HG02970 (cell line): ENCODE data around the gene MMEL1.
"Not testable (repeated sequence)": the region's sequence is repeated elsewhere in the genome, so short reads cannot be mapped to it uniquely, and the experiment has no call there.

Experiments
- ATAC-seq: cut with Tn5 transposase; IDR thresholded peaks from one replicate; pipeline ENCODE4 v1.9.1; 2021; ENCODE audit warnings: mild to moderate bottlenecking, moderate library complexity, moderate number of reproducible peaks; ENCODE audit not compliant: unreplicated experiment, low FRiP score

MMEL1 gene

DNA sequence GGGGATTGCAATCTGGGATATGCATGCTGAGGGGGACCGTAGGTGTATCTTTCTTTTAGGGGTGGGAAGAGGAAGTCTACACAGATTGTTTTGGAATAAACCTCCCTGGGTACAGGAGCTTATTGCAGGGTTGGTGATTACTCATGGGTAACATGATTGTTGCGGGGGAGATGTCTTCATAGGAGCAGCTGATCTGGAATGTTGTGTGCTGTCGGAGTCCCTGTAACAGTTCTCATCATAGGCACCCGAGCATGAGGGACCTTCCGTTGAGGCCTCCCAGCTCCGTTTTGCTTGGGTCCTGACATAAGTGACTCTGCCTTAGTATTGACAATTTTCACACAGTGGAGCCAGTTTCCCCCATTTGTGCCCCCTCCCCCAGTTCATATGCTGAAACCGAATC is 50.4 kb downstream of the MMEL1 start:
- no peak for ATAC-seq

DNA sequence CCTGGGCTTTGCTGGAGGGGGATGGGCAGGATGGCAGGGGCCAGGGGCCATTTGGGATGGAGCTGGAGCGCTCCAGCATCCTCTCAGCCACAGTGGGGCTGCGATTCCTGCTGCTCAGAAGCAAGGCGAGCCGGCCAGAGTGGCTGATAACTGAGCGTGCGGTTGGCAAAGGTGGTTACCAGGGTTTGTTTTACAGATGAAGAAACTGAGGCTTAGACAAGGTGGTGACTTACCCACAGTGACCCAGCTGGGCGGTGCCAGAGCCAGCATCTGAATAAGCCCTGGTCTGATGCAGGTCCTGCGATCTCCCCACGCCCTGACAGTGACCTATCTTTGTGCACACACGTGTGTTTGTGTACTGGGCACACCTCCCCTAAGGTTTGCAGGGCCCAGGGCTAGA is 52.1 kb downstream of the MMEL1 start:
- no peak for ATAC-seq

DNA sequence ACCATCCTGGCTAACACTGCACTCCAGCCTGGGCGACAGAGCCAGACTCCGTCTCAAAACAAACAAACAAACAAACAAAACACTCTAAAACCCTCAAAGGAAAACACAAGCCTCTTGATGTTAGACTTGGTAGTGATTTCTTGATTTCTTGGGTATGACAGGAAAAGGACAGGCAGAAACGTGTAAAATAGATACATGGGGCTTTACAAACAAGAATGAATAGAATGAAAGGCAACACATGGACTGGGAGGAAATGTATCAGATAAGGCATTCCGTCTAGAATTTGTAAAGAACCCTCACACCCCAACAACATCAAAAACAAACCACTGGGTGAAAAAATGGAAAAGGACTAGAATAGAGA is 54.1 kb downstream of the MMEL1 start:
- no peak for ATAC-seq

DNA sequence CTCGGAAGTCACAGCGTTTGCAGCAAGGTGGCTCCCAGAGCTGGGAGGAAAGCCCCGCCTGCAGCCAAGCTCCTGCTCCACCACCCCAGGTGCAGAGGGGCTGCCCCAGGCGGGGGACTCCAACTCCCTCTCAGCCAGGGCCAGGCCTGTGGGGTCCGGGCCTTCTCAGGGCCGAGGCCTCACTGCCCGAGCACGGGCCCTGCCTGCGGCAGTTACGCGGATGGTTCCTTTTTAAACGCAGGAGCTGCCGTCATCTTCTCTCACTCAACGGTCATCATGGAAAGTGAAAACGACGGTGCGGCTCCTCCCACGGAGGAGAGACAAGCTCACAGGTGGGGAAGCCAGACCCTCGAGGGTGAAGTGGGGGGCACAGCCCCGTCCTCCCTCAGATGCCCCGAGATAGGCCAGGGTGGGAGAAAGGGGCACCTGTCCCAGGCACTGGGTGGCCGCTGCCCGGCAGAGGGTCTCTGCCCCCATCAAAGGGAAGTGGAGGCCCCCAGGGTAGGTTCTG is 55.2 kb downstream of the MMEL1 start:
- peak; percentile 44 for ATAC-seq

- ATAC-seq, result no peak
These were observed 56.8 kb downstream of the MMEL1 start for GRCh38 chr1:2575801-2576663.

DNA sequence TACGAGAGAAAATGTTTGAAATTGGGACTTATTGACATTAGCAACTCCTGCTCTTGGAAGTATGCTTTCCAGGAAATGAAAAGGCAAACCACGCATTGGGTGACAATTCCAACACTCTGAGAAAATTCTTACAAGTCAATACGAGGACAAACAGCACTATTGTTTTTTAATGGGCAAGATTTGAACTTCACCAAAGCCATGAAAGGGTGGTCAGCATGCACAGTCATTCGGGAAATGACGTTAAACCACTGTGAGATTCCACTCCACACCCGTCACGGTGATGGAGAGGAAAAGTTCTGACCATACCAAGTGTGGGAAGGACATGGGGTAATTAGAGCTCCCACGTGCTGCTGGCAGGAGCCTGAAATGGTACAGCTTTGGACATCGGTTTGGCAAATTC is 58.5 kb downstream of the MMEL1 start:
- ATAC-seq, result no peak

GRCh38 chr1:2573250-2573920 is 59.4 kb downstream of the MMEL1 start:
- no peak for ATAC-seq

DNA sequence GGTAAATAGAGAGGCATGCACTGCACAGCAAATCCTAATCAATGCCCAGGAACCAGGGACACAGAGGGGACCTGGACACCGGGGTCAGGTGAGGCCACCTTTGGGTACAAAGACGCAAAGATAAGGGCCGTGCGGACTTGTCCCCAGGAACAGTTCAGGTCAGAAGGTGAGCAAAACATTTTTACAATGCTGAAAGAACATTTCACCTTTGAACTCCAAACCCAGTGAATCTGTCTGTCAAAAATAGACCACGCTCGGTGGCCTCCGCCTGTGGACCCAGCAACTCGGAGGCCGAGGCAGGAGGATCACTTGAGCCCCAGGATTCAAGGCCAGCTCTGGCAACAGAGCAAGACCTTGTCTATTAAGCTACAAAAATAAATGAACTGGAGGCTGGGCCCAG is 61.5 kb downstream of the MMEL1 start:
- no peak for ATAC-seq

DNA sequence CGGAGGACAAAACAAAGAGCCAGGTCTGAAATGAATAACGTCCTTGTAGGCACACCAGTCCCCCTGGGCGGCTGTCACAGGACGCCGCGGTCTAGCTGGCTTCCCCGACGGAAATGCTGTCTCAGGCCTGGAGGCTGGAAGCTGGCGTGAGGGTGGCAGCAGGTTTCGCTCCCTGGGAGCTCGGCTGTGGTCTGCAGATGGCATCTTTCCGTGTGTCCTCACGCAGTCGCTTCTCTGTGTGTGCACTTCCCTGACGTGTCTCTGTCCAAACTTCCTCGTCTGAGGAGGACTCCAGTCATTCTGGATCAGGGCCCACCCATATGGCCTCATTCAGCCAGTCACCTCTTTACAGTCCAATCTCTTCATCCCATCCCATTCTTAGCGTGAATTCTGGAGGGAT is 62.5 kb downstream of the MMEL1 start:
- no peak for ATAC-seq

DNA sequence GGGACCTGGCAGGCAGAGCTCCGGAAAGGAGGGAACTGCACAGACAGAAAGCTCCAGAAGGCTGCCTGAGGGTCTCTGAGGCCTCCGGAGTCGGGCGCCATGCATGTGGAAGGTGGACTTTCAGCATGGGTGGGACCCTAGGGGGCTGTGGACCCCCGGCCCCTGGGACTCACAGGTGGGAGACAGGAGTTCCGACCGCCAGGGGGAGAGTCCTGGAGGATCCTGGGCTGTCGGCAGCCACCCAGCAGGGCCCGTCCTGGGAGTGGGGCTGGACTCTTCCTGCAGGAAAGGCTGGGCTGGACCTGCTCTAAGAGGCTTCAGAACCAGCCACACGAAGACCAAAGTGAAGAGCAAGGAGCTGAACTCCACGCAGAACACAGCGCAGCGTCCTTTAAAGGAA is 63.1 kb downstream of the MMEL1 start:
- not testable (repeated sequence) for ATAC-seq

DNA sequence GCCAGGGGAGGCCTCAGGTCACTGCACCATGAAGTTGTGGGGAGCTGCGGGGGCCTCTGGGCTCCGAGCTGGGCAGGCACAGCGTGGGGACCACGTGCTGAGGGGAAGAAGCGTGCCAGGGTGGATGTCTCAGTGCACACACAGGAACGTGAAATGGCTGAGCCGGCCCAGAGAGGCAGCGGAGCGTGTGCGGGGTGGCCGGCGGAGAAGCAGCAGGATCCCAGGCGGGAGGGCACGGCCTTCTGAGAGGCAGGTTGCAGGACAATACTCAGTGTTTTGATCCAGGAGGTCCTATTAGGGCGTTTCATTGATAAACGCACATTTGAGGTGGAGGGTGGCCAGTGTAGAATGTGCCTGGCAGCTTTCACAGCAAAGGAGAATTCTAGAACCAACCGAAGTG is 63.8 kb downstream of the MMEL1 start:
- no peak for ATAC-seq

DNA sequence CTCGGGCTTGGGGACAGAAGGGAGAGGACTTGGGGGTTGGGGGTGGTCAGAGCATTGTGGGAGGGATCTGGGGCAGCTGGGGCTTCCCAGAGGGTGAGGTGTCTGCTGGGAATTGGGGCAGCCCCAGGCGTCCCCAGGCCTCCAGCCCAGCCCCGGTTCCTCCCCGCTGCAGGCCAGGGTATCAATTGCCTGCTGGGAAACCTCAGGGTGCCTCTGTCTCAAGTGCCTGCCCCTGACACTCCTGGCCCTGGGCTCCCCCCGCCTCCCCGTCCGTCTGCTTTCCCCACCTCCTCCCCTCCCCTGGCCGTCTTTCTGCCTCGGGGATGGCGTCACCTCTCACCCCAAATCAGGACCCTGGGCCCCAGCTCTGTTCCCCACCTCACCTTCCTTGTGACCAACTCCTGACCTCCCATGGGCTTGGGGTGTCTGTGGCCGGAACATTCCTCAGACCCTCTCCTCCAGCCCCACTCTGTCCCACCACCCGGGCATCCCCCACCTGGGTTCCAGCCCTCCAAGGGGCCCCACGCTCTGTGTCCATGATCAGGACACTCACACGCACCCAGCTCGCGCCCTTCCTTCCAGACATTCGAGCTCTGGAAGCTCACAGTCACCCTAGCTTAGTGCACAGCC is 64.5 kb downstream of the MMEL1 start:
- ATAC-seq, result not testable (repeated sequence)

DNA sequence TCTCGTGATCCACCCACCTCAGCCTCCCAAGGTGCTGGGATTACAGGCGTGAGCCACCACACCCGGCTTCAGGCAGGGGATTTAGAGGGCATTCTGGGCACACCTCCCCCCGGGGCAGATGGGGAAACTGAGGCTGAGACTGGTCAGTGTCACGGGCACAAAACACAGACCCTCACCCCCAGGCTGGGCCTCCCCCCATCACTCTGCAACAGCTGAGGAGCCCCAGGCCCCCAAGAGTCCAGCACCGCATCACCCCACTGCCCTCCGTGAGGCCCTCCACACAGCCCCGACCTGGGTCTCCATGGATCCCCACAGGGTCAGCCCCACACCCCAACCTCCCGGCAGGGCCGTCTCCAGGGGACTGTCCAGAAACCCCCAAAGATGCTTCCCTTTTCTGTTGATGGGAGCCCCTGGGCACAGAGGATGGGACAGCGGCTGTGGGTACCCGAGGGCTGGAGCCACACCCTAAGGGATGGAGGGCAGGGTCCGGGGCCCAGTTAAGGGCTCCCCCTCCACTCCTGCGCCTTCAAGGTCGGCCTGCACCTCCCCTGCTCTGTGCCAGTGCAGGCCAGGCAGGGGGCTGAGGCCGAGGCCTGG is 65.6 kb downstream of the MMEL1 start:
- no peak for ATAC-seq

DNA sequence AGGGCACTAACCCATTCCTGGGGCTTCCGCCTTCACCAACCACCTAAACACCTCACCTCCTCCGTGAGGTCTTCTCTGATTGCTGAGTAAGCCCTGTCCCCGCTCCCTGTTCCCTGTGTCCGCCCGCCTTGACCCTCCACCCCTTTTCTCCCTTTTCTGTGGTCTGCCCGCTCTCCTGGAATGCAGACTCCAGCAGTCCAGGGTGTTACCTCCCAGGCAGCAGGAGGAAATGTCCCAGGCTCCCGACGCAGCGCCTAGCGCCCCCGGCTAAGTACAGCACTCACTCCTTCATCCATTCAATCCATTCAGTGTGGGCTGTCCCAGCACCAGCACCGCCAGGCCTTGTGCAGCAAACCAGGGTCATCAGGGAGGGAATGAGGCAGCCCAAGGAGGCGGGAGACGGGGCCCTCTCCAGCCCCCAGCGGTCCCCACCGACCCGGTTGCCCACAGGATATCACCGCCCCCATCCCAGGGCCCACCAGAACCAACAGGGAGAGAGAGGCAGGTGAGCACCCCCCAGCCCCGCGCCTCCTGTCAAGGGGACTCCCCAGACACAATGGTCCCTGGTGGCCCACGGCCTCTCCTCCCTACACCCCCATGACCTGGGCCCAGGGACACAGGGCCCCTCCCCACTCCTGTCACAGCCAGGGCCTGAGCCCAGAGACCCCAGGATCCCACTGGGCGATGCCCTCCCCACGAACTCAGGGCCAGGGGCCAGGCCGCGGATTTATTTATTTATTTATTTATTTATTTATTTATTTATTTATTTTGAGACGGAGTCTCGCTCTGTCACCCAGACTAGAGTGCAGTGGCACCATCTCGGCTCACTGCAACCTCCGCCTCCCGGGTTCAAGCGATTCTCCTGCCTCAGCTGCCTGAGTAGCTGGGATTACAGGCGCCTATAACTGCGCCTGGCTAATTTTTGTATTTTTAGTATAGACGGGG is 66.4 kb downstream of the MMEL1 start:
- ATAC-seq, result no peak

- ATAC-seq, result no peak
These were observed 67.9 kb downstream of the MMEL1 start for GRCh38 chr1:2564815-2565374.

- ATAC-seq, result no peak
These were observed 68.6 kb downstream of the MMEL1 start for GRCh38 chr1:2564006-2564814.

DNA sequence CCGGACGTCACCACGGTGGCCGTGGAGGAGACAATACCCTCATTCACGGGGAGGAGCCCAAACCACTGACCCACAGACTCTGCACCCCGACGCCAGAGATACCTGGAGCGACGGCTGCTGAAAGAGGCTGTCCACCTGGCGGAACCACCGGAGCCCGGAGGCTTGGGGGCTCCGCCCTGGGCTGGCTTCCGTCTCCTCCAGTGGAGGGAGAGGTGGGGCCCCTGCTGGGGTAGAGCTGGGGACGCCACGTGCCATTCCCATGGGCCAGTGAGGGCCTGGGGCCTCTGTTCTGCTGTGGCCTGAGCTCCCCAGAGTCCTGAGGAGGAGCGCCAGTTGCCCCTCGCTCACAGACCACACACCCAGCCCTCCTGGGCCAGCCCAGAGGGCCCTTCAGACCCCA is 69.6 kb downstream of the MMEL1 start:
- no peak for ATAC-seq

DNA sequence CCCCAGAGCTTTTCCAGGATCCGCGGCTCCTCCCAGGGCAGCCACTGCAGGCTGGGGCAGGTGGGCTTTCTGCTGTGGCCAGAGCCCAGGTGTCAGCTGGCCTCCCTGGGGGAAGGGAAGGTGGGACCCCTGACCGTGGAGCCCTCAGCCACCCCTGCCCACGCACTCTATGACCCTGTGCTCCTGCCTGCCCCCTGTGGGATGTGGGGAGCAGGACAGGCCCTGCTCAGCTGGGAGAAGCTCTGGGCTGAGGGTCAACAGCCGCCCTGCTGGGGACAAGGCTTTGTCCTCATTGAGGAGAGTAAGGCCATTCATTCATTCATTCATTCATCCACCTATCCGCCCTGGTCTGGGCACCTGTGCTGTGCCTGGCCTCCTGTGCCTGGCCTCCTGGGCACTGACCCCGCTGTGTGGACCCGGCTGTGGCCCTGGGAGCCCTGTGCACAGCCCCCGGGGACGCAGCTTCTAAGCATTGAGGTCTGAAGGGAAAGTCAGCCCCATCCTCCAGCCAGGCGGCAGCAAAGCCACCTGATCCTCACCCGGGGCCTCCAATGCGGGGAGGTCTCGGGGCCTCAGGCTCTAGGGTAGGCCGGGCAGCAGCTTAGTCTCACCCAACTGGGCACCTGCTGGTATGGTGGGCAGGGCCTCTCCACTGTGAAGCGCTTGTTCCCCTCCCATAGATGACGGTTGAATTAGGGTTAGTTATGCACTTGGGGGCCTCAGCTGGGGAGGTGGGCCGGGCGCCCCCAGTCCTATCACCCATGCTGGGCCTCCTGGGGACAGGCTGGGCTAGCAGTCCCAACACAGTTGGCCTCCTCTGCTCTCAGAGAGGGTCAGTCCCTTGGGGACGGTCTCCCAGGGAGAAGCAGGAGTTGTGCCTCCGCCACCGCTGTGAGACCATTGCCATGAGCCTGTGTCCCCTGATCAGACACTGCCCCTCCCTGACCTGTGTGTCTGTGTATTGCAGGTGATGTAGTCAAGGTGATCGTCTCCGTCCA is 70.6 kb downstream of the MMEL1 start:
- ATAC-seq, result no peak
